ENCODE data around the gene NFYC.

The NFYC gene

GRCh38 chr1:40693425-40693824, 1.9 kb downstream of the NFYC start:
- H3K4me1 ChIP-seq (ENCODE audit: control insufficient read depth, insufficient read depth, low read length): peaks cover 11% of the 10 kb centered on the region; the same call in 1 of the 2 replicates
- ChIA-PET POLR2A (interaction anchor here (0.9 to 3.3 kb wide), 2 partner anchors 11 to 66 kb away, joined by 3 to 39 read pairs; no protein-coding TSS in a partner anchor), CTCF (interaction anchor here (0.6 to 3.8 kb wide), 6 partner anchors 8 to 157 kb away, joined by 3 to 18 read pairs (median 4); no protein-coding TSS in a partner anchor)
- no peak overlapping the region for H3K4me3 ChIP-seq (ENCODE audit: low read depth, low read length)
- no peak for TF ChIP-seq ZNF785 (tag by site-specific recombination; IDR thresholded peaks at IDR 0.05)
- TF ChIP-seq MZF1 (tag by site-specific recombination; IDR thresholded peaks at IDR 0.05; ENCODE audit: borderline replicate concordance): no peak
- no peak for TF ChIP-seq ZNF473 (tag by site-specific recombination; IDR thresholded peaks at IDR 0.05)
- no peak for TF ChIP-seq PRDM1 (tag by site-specific recombination; IDR thresholded peaks at IDR 0.05)
- no peak for TF ChIP-seq FEZF1 (tag by site-specific recombination; IDR thresholded peaks at IDR 0.05)
- no peak for TF ChIP-seq HOXD13 (CRISPR knock-in tag; IDR thresholded peaks at IDR 0.05; ENCODE audit: borderline replicate concordance)
- TF ChIP-seq ZNF221 (tag by site-specific recombination; IDR thresholded peaks at IDR 0.05; ENCODE audit: borderline replicate concordance): no peak
- TF ChIP-seq ZNF155 (tag by site-specific recombination; IDR thresholded peaks at IDR 0.05): no peak
- no peak for TF ChIP-seq ZNF202 (tag by site-specific recombination; IDR thresholded peaks at IDR 0.05; ENCODE audit: borderline replicate concordance)
- no peak for TF ChIP-seq ZNF645 (tag by site-specific recombination; IDR thresholded peaks at IDR 0.05)
- no peak for TF ChIP-seq ZNF148 (tag by site-specific recombination; IDR thresholded peaks at IDR 0.05; ENCODE audit: borderline replicate concordance)
- TF ChIP-seq ZNF214 (tag by site-specific recombination; IDR thresholded peaks at IDR 0.05; ENCODE audit: borderline replicate concordance): no peak
- no peak for TF ChIP-seq ZSCAN4 (tag by site-specific recombination; IDR thresholded peaks at IDR 0.05)
- no peak for TF ChIP-seq ZNF514 (tag by site-specific recombination; IDR thresholded peaks at IDR 0.05)
- H3K36me3 ChIP-seq (ENCODE audit: control insufficient read depth in 2 of 2, insufficient read depth in 1 of 2, low read length in 2 of 2): peaks cover 0 to 8% of the 10 kb centered on the region in 2 experiments; a peak in 1 of 3 replicates
- no peaks in the 10 kb centered on the region for H3K9me3 ChIP-seq (ENCODE audit: control insufficient read depth, insufficient read depth, low read depth, low read length)
- H3K27ac ChIP-seq (ENCODE audit: extremely low read depth, low read depth, low read length): no peak overlapping the region

- TF ChIP-seq ZNF335 (tag by site-specific recombination; conservative IDR thresholded peaks at IDR 0.05): peak; percentile 54; the same call in 1 of the 2 replicates
- no peak for TF ChIP-seq ZNF23 (tag by site-specific recombination; IDR thresholded peaks at IDR 0.05; ENCODE audit: borderline replicate concordance)
- POLR2A ChIA-PET: interaction anchor here (0.6 kb wide), 1 partner anchor 11 kb away, joined by 3 read pairs; no protein-coding TSS in a partner anchor
- no peaks in the 10 kb centered on the region for H3K9me3 ChIP-seq (ENCODE audit: control insufficient read depth, insufficient read depth, low read depth, low read length)
- H3K4me3 ChIP-seq (ENCODE audit: low read depth, low read length): no peak overlapping the region
- H3K27ac ChIP-seq (ENCODE audit: extremely low read depth, low read depth, low read length): no peak overlapping the region
- H3K36me3 ChIP-seq (ENCODE audit: control insufficient read depth in 2 of 2, insufficient read depth in 1 of 2, low read length in 2 of 2): peaks cover 0 to 8% of the 10 kb centered on the region in 2 experiments; a peak in 1 of 3 replicates
- CTCF ChIA-PET: interaction anchor here (2.0 to 3.8 kb wide), 2 partner anchors 25 to 79 kb away, joined by 6 to 18 read pairs; no protein-coding TSS in a partner anchor
- H3K4me1 ChIP-seq (ENCODE audit: control insufficient read depth, insufficient read depth, low read length): peaks cover 11% of the 10 kb centered on the region; the same call in 1 of the 2 replicates
Measured at GRCh38 chr1:40694353-40694874, 2.9 kb downstream of the NFYC start.

- TF ChIP-seq ZBTB17 (tag by site-specific recombination; IDR thresholded peaks at IDR 0.05): peak; percentile 72
- no peak for TF ChIP-seq ZBTB11 (tag by site-specific recombination; conservative IDR thresholded peaks at IDR 0.05; ENCODE audit: low read depth)
- POLR2A ChIA-PET: no interaction called here
- CTCF ChIA-PET: no interaction called here
Measured at GRCh38 chr1:40696294-40696693, 4.8 kb downstream of the NFYC start.

More at GRCh38 chr1:40696294-40696693, 4.8 kb downstream of the NFYC start:
- Histone ChIP-seq H3K36me3 (ENCODE audit: control insufficient read depth in 2 of 2, insufficient read depth in 1 of 2, low read length in 2 of 2) (no peaks in the 10 kb centered on the region), H3K4me3 (ENCODE audit: low read depth, low read length) (no peak overlapping the region), H3K4me1 (ENCODE audit: control insufficient read depth, insufficient read depth, low read length) (peaks cover 11% of the 10 kb centered on the region; the same call in 1 of the 2 replicates), H3K27ac (ENCODE audit: extremely low read depth, low read depth, low read length) (no peak overlapping the region), H3K9me3 (ENCODE audit: control insufficient read depth, insufficient read depth, low read depth, low read length) (no peaks in the 10 kb centered on the region)

Measured in HEK293 (cell line).